Measurements from ENCODE around the gene PSMB10.
A peak's percentile ranks its signal among the peaks of the same experiment; 100 is the strongest.

- TF ChIP-seq CTCF (IDR thresholded peaks at IDR 0.05 in 8 of 11, conservative IDR thresholded peaks at IDR 0.05 in 3 of 11) = no peak
- peak in 1 of 3 donors; percentile 37 for TF ChIP-seq POLR2AphosphoS5 (IDR thresholded peaks at IDR 0.05)
- no peak for TF ChIP-seq POLR2A (IDR thresholded peaks at IDR 0.05)
Measured at GRCh38 chr16:67909056-67909742, 27.5 kb downstream of the PSMB10 start.
